IMR-90 (cell line): ENCODE data around the gene MMP2. TPM values are rescaled to one million over a fixed set of nuclear protein-coding genes. Genes with fewer than 3 reads are reported as not detected.

ENCODE experiments used
- ATAC-seq: fragments of 200-7000 bp; cut with Tn5 transposase; 2 replicates; pipeline ENCODE4 v1.9.1; 2020; ENCODE audit warnings: low read depth, mild to moderate bottlenecking, moderate library complexity
- BruUV-seq: library from RNA; stranded (reverse); fragments of 400-500 nt; replicated peaks from 2 replicates; lab custom pipeline; 2021; lab: Mats Ljungman, UMichigan
- CTCF ChIA-PET: fragments of 300-600 bp; formaldehyde crosslinking; extraction: SDS; loops from one replicate; lab custom pipeline; 2021; ENCODE audit warnings: antibody characterized with exemption; lab: Yijun Ruan, JAX
- POLR2A ChIA-PET: fragments of 300-600 bp; sonication (Branson Sonifier 250); formaldehyde crosslinking; loops from one replicate; lab custom pipeline; 2022; ENCODE audit warnings: antibody characterized with exemption; ENCODE audit not compliant: unreplicated experiment; lab: Charles Lee
- DNase-seq: peaks from one replicate; pipeline ENCODE4 v3.0.0; 2013
- H2AFZ ChIP-seq: replicated peaks from 2 replicates; pipeline ENCODE3; 2013; ENCODE audit warnings: low read length, mild to moderate bottlenecking; ENCODE audit not compliant: poor library complexity
- H2AK5ac ChIP-seq: 2 replicates; pipeline ENCODE4 v1.6.1; 2013; ENCODE audit warnings: low read depth, low read length, inconsistent platforms
- H2AK9ac ChIP-seq: replicated peaks from 2 replicates; pipeline ENCODE3; 2013; ENCODE audit warnings: mild to moderate bottlenecking, low read depth, low read length, moderate library complexity; ENCODE audit not compliant: poor library complexity
- H2BK120ac ChIP-seq: 2 replicates; pipeline ENCODE4 v1.6.1; 2013; ENCODE audit warnings: low read depth, low read length, inconsistent platforms
- H2BK15ac ChIP-seq: 3 replicates; pipeline ENCODE4 v1.6.1; 2013; ENCODE audit warnings: low read depth, low read length, inconsistent platforms
- H2BK20ac ChIP-seq: 2 replicates; pipeline ENCODE4 v1.6.1; 2013; ENCODE audit warnings: low read depth, mild to moderate bottlenecking, inconsistent platforms, low read length, moderate library complexity
- H2BK5ac ChIP-seq: 2 replicates; pipeline ENCODE4 v1.6.1; 2013; ENCODE audit warnings: mild to moderate bottlenecking, low read depth, low read length, inconsistent platforms; ENCODE audit not compliant: poor library complexity, severe bottlenecking
- H3K14ac ChIP-seq: replicated peaks from 2 replicates; pipeline ENCODE4 v1.6.1; 2013; ENCODE audit warnings: low read depth, low read length, inconsistent platforms
- H3K18ac ChIP-seq: 2 replicates; pipeline ENCODE4 v1.6.1; 2013; ENCODE audit warnings: low read depth, low read length, control low read depth
- H3K23ac ChIP-seq: 2 replicates; pipeline ENCODE4 v1.6.1; 2013; ENCODE audit warnings: low read depth, low read length, inconsistent platforms
- H3K27ac ChIP-seq: 2 replicates; pipeline ENCODE4 v1.5.1; 2013; ENCODE audit warnings: mild to moderate bottlenecking, control low read depth, low read length; ENCODE audit not compliant: insufficient read depth
- H3K27me3 ChIP-seq: 2 replicates; pipeline ENCODE4 v1.6.1; 2013; ENCODE audit warnings: low read length; ENCODE audit not compliant: control insufficient read depth, insufficient read depth
- H3K36me3 ChIP-seq: 2 replicates; pipeline ENCODE4 v1.6.1; 2013; ENCODE audit warnings: low read length, mixed read lengths; ENCODE audit not compliant: control insufficient read depth, insufficient read depth
- H3K4ac ChIP-seq: 2 replicates; pipeline ENCODE4 v1.6.1; 2013; ENCODE audit warnings: low read depth, low read length, inconsistent platforms
- H3K4me1 ChIP-seq: 2 replicates; pipeline ENCODE4 v1.6.1; 2013; ENCODE audit warnings: low read length, mixed read lengths; ENCODE audit not compliant: control insufficient read depth, insufficient read depth
- H3K4me2 ChIP-seq: 2 replicates; pipeline ENCODE4 v1.6.1; 2013; ENCODE audit warnings: low read depth, mild to moderate bottlenecking, control low read depth, low read length, moderate library complexity
- H3K4me3 ChIP-seq: 2 replicates; pipeline ENCODE4 v1.5.1; 2013; ENCODE audit warnings: low read depth, mild to moderate bottlenecking, control low read depth, low read length, moderate library complexity; ENCODE audit not compliant: insufficient read depth
- H3K56ac ChIP-seq: 2 replicates; pipeline ENCODE4 v1.6.1; 2013; ENCODE audit warnings: low read length, inconsistent platforms; ENCODE audit not compliant: insufficient read depth; ENCODE audit errors: extremely low read depth
- H3K79me1 ChIP-seq, 2 experiments: 2 replicates each; pipeline ENCODE4 v1.6.1; 2013; ENCODE audit warnings: low read length in 2 of 2, inconsistent platforms in 1 of 2, low read depth in 1 of 2
- H3K9ac ChIP-seq: 2 replicates; pipeline ENCODE4 v1.6.1; 2013; ENCODE audit warnings: low read depth, low read length, control low read depth
- H3K9me1 ChIP-seq: 2 replicates; pipeline ENCODE4 v1.6.1; 2013; ENCODE audit warnings: low read length, inconsistent platforms; ENCODE audit not compliant: insufficient read depth
- H3K9me3 ChIP-seq: 2 replicates; pipeline ENCODE4 v1.6.1; 2013; ENCODE audit warnings: low read length; ENCODE audit not compliant: control insufficient read depth, insufficient read depth
- H4K20me1 ChIP-seq: 2 replicates; pipeline ENCODE4 v1.6.1; 2013; ENCODE audit warnings: low read length, inconsistent platforms; ENCODE audit not compliant: insufficient read depth
- H4K5ac ChIP-seq: 2 replicates; pipeline ENCODE4 v1.6.1; 2013; ENCODE audit warnings: mild to moderate bottlenecking, low read depth, low read length, control low read depth
- H4K8ac ChIP-seq, 2 experiments: 2 replicates each; pipeline ENCODE4 v1.6.1; 2013; ENCODE audit warnings: low read depth in 2 of 2, low read length in 2 of 2, control low read depth in 1 of 2, inconsistent platforms in 1 of 2
- H4K91ac ChIP-seq: 2 replicates; pipeline ENCODE4 v1.6.1; 2013; ENCODE audit warnings: low read depth, low read length, inconsistent platforms; ENCODE audit not compliant: insufficient read depth
- BHLHE40 ChIP-seq: fragments of 150-350 bp; IDR thresholded peaks from 2 replicates; pipeline ENCODE4 v1.6.1; 2016; ENCODE audit warnings: mild to moderate bottlenecking, low read depth, low read length
- CEBPB ChIP-seq: IDR thresholded peaks from 2 replicates; pipeline ENCODE4 v1.6.1; 2012; ENCODE audit warnings: low read depth, low read length, improper control_type of control experiment
- CHD1 ChIP-seq: IDR thresholded peaks from 2 replicates; pipeline ENCODE4 v1.6.1; 2012; ENCODE audit warnings: low read depth, low read length, improper control_type of control experiment
- ELK1 ChIP-seq: fragments of 150-350 bp; IDR thresholded peaks from 2 replicates; pipeline ENCODE4 v1.6.1; 2016; ENCODE audit warnings: low read depth, mild to moderate bottlenecking, low read length, moderate library complexity, borderline replicate concordance
- FOS ChIP-seq: fragments of 150-350 bp; IDR thresholded peaks from 2 replicates; pipeline ENCODE4 v1.6.1; 2016; ENCODE audit warnings: low read depth, low read length
- MAFK ChIP-seq: IDR thresholded peaks from 2 replicates; pipeline ENCODE4 v1.6.1; 2012; ENCODE audit warnings: low read depth, low read length, improper control_type of control experiment
- MAZ ChIP-seq: IDR thresholded peaks from 2 replicates; pipeline ENCODE4 v1.6.1; 2012; ENCODE audit warnings: low read depth, mild to moderate bottlenecking, low read length, improper control_type of control experiment, moderate library complexity, borderline replicate concordance
- MXI1 ChIP-seq: IDR thresholded peaks from 2 replicates; pipeline ENCODE4 v1.6.1; 2012; ENCODE audit warnings: low read depth, mild to moderate bottlenecking, low read length, moderate library complexity, borderline replicate concordance
- NFE2L2 ChIP-seq: fragments of 150-350 bp; IDR thresholded peaks from 2 replicates; pipeline ENCODE4 v1.6.1; 2016; ENCODE audit warnings: low read depth, mild to moderate bottlenecking, low read length
- POLR2A ChIP-seq: IDR thresholded peaks from 2 replicates; pipeline ENCODE4 v1.6.1; 2012; ENCODE audit warnings: mild to moderate bottlenecking, low read depth, low read length
- RAD21 ChIP-seq: IDR thresholded peaks from 2 replicates; pipeline ENCODE4 v1.6.1; 2012; ENCODE audit warnings: low read length, improper control_type of control experiment
- RCOR1 ChIP-seq: IDR thresholded peaks from 2 replicates; pipeline ENCODE4 v1.6.1; 2012; ENCODE audit warnings: mild to moderate bottlenecking, low read length, improper control_type of control experiment; ENCODE audit not compliant: insufficient replicate concordance
- RFX5 ChIP-seq: IDR thresholded peaks from 2 replicates; pipeline ENCODE4 v1.8.0; 2012; ENCODE audit warnings: low read depth, mild to moderate bottlenecking, low read length, moderate library complexity
- SMC3 ChIP-seq: fragments of 150-350 bp; IDR thresholded peaks from 2 replicates; pipeline ENCODE4 v1.6.1; 2016; ENCODE audit warnings: low read depth, mild to moderate bottlenecking, antibody characterized with exemption, low read length, moderate library complexity
- USF2 ChIP-seq: fragments of 150-350 bp; IDR thresholded peaks from 2 replicates; pipeline ENCODE4 v1.6.1; 2017; ENCODE audit warnings: mild to moderate bottlenecking, antibody characterized with exemption, low read length, low read depth
- dilution Hi-C: fragments of 300-500 bp; cut with HindIII; formaldehyde crosslinking; loops from one replicate; pipeline ENCODE4 v1.14.3; 2018; ENCODE audit warnings: low sequenced_read_pairs; ENCODE audit not compliant: unreplicated experiment
- in situ Hi-C: fragments of 300-500 bp; cut with MboI; formaldehyde crosslinking; loops from 3 replicates; pipeline ENCODE4 v1.14.3; 2019; ENCODE audit warnings: low sequenced_read_pairs, inconsistent platforms, mixed read lengths
- intact Hi-C: fragments of 100-400 bp; cut with micrococcal nuclease; formaldehyde crosslinking; loops from 2 replicates; pipeline ENCODE4 v1.10.0; 2022
- polyA plus RNA-seq, 3 experiments: library from polyadenylated mRNA; depleted of rRNA; stranded (reverse); fragments of >200 nt; gene quantifications; 2 replicates each; pipeline ENCODE4 v1.2.3, GENCODE V29; 2012; ENCODE audit warnings: low replicate concordance in 1 of 3
- total RNA-seq: library from RNA; depleted of rRNA; stranded (reverse); fragments of >200 nt; gene quantifications from 2 replicates; pipeline ENCODE4 v1.2.3, GENCODE V29; 2012

Gene MMP2
- total and polyA plus RNA-seq, 2 of the 4 experiments (the other 2 are of a cell fraction), result 240 to 574 TPM

DNA sequence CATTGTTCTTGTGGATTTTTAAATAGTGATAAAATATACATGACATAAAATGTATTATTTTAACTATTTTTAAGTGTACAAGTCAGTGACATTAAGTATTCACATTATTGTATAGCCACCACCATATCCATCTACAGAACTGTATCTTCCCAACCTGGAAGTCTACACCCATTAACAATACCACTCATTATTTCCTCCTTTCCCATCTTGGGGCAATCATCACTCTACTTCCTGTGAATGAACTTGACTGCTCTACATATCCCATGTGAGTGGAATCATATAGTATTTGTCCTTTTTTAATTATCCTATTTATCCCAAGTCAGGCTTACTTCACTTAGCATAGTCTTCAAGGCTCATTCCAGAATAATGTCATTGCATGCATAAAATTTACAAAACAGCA lies 40.7 kb upstream of the MMP2 start:
- ChIA-PET CTCF (no interaction called here), POLR2A (no interaction called here)
- no peak overlapping the region for H3K4me3 ChIP-seq
- ATAC-seq (no peak), DNase-seq (no peak)
- no peak overlapping the region for H2AK9ac ChIP-seq
- H4K5ac ChIP-seq, result no peak overlapping the region
- H4K91ac ChIP-seq, result no peak overlapping the region
- no peaks in the 10 kb centered on the region for H4K20me1 ChIP-seq
- no peak overlapping the region for H3K14ac ChIP-seq
- dilution Hi-C loops, result no loop called here
- H2AK5ac ChIP-seq, result no peak overlapping the region
- no peak overlapping the region for H3K27ac ChIP-seq
- H3K4me1 ChIP-seq, result no peaks in the 10 kb centered on the region
- no peak overlapping the region for H3K23ac ChIP-seq
- H2AFZ ChIP-seq, result no peak overlapping the region
- TF ChIP-seq FOS (no peak), MAFK (no peak), ELK1 (no peak), SMC3 (no peak), RFX5 (no peak), BHLHE40 (no peak), POLR2A (no peak), USF2 (no peak), RAD21 (no peak), MXI1 (no peak), MAZ (no peak), RCOR1 (no peak), NFE2L2 (no peak), CHD1 (no peak), CEBPB (no peak)
- no peak overlapping the region for H3K4ac ChIP-seq
- H3K18ac ChIP-seq, result no peak overlapping the region
- H3K27me3 ChIP-seq, result peaks cover 2% of the 10 kb centered on the region; the same call in 1 of the 2 replicates
- H3K9me3 ChIP-seq, result no peaks in the 10 kb centered on the region
- no peaks in the 10 kb centered on the region for H3K9me1 ChIP-seq
- no peak overlapping the region for H4K8ac ChIP-seq
- no peak overlapping the region for H2BK120ac ChIP-seq
- H3K79me1 ChIP-seq, result no peaks in the 10 kb centered on the region
- H2BK20ac ChIP-seq, result no peak overlapping the region
- H3K4me2 ChIP-seq, result no peak overlapping the region
- H3K56ac ChIP-seq, result no peak overlapping the region
- in situ Hi-C loops, result no loop called here
- no peaks in the 10 kb centered on the region for H3K36me3 ChIP-seq
- H2BK15ac ChIP-seq, result no peak overlapping the region
- no peak overlapping the region for H2BK5ac ChIP-seq
- H3K9ac ChIP-seq, result no peak overlapping the region
- BruUV-seq, result no TSS peak
- intact Hi-C loops, result no loop called here
